Mesendoderm (in vitro differentiated cells): ENCODE results near the gene C6orf15.

ENCODE experiments used
- DNase-seq: peaks from one replicate; pipeline ENCODE4 v3.0.0; 2013
- H2AK5ac ChIP-seq: 2 replicates; pipeline ENCODE4 v1.6.1; 2013; ENCODE audit warnings: low read length, inconsistent platforms
- H2BK120ac ChIP-seq: 2 replicates; pipeline ENCODE4 v1.6.1; 2013; ENCODE audit warnings: low read depth, mild to moderate bottlenecking, low read length, moderate library complexity, mixed read lengths
- H2BK15ac ChIP-seq: replicated peaks from 2 replicates; pipeline ENCODE4 v1.6.1; 2013; ENCODE audit warnings: low read depth, mild to moderate bottlenecking, moderate library complexity
- H2BK5ac ChIP-seq: 2 replicates; pipeline ENCODE4 v1.6.1; 2013; ENCODE audit warnings: low read length, inconsistent platforms
- H3K18ac ChIP-seq: 2 replicates; pipeline ENCODE4 v1.6.1; 2013; ENCODE audit warnings: mild to moderate bottlenecking, low read length, mixed read lengths
- H3K23ac ChIP-seq: one replicate; pipeline ENCODE4 v1.6.1; 2013; ENCODE audit warnings: low read length
- H3K27ac ChIP-seq: 2 replicates; pipeline ENCODE4 v1.5.1; 2013; ENCODE audit warnings: low read depth, mild to moderate bottlenecking, inconsistent platforms, low read length, moderate library complexity
- H3K27me3 ChIP-seq: 2 replicates; pipeline ENCODE4 v1.6.1; 2013; ENCODE audit warnings: low read length, control low read depth, mild to moderate bottlenecking, inconsistent platforms; ENCODE audit not compliant: insufficient read depth, poor library complexity
- H3K36me3 ChIP-seq: 2 replicates; pipeline ENCODE4 v1.6.1; 2013; ENCODE audit warnings: low read length, inconsistent platforms; ENCODE audit not compliant: control insufficient read depth, insufficient read depth
- H3K4ac ChIP-seq: one replicate; pipeline ENCODE4 v1.6.1; 2013; ENCODE audit warnings: low read depth, mild to moderate bottlenecking, low read length, moderate library complexity
- H3K4me1 ChIP-seq: 2 replicates; pipeline ENCODE4 v1.6.1; 2013; ENCODE audit warnings: low read depth, low read length, inconsistent platforms; ENCODE audit not compliant: control insufficient read depth
- H3K4me2 ChIP-seq: 2 replicates; pipeline ENCODE4 v1.6.1; 2013; ENCODE audit warnings: low read length
- H3K4me3 ChIP-seq: 2 replicates; pipeline ENCODE4 v1.5.1; 2013; ENCODE audit warnings: mild to moderate bottlenecking, low read length
- H3K56ac ChIP-seq: one replicate; pipeline ENCODE4 v1.6.1; 2013; ENCODE audit warnings: low read length
- H3K79me1 ChIP-seq: 2 replicates; pipeline ENCODE4 v1.6.1; 2013; ENCODE audit warnings: low read length, inconsistent platforms
- H3K79me2 ChIP-seq: 2 replicates; pipeline ENCODE4 v1.6.1; 2013; ENCODE audit warnings: mild to moderate bottlenecking, low read length; ENCODE audit not compliant: control insufficient read depth, insufficient read depth
- H3K9ac ChIP-seq: 2 replicates; pipeline ENCODE4 v1.6.1; 2013; ENCODE audit warnings: low read length, inconsistent platforms
- H4K5ac ChIP-seq: one replicate; pipeline ENCODE4 v1.6.1; 2013; ENCODE audit warnings: low read length
- H4K8ac ChIP-seq: one replicate; pipeline ENCODE4 v1.6.1; 2013; ENCODE audit warnings: low read depth, mild to moderate bottlenecking, control low read depth, low read length, moderate library complexity
- WGBS: extraction: QIAGEN DNeasy Blood & Tissue Kit; methylation state at CpG from one replicate; pipeline ENCODE4 v1.1.7; 2013; ENCODE audit warnings: low lambda C conversion rate, missing lambda C conversion rate; ENCODE audit not compliant: insufficient coverage; ENCODE audit errors: extremely low coverage; 5-methylcytosine and 5-hydroxymethylcytosine counted together

Gene C6orf15

DNA sequence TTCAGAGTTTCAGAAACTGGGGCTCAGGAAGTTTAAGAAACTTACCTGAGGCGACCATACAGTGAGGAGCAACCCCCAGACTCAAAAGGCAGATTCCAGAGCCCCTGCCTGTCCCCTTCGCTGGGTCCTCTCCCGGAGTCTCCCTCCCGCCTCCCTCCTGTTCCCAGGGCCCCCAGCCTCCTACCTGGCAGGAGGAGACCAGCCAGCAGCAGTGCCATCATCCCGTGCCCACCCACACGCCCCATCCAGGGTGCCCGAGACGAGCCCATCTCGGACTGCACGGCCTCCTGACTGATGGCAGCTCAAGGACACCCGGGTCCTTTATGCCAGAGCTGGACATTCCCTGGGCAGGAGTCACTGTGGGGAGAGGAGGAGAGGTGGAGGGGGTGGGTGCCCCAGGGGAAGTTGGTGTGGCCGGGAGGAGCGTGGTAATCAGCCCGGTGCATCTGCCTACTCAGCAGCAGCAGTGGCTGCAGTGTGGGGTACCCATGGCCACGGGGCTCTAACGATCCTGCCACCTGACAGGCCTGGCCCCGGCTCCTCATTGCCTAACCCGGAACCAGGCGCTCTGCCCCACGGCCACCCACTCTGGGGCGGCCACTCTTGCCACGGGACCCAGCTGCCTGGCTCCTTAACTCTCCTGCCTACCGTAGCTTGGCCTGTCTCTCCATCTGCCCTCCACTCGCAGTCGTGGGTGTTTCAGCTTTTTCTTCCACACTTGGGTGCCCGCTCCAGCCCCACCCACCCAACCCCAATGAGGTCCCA is 8.0 kb upstream of the C6orf15 start, which contains the start of gene CDSN:
Gene CDSN, minus strand, starts transcription at position 296 of the 765 bp plus-strand sequence. Its CDS starts 27 bp downstream, at position 269.
- Histone ChIP-seq H3K9ac (no peak within 1 kb of the TSS), H3K18ac (no peak within 1 kb of the TSS), H3K36me3 (no peaks in the 10 kb centered on the region), H3K4me2 (no peak within 1 kb of the TSS), H2BK15ac (no peak within 1 kb of the TSS), H2AK5ac (no peak within 1 kb of the TSS), H3K4me3 (no peak within 1 kb of the TSS), H3K4me1 (no peaks in the 10 kb centered on the region), H3K79me2 (no peaks in the 10 kb centered on the region), H3K4ac (no peak within 1 kb of the TSS), H2BK5ac (no peak within 1 kb of the TSS), H3K23ac (no peak within 1 kb of the TSS), H2BK120ac (no peak within 1 kb of the TSS), H4K5ac (no peak within 1 kb of the TSS), H3K56ac (no peak within 1 kb of the TSS), H3K27ac (no peak within 1 kb of the TSS), H3K79me1 (no peaks in the 10 kb centered on the region), H3K27me3 (no peaks in the 10 kb centered on the region), H4K8ac (no peak within 1 kb of the TSS)
- no CpG with 5 or more reads among the region's 26 CpGs for WGBS
- DNase-seq = no peak

GRCh38 chr6:31118178-31118577 is 5.8 kb upstream of the C6orf15 start:
- Histone ChIP-seq H3K4me3 (no peak overlapping the region), H4K5ac (no peak overlapping the region), H3K79me2 (no peaks in the 10 kb centered on the region), H3K4me2 (no peak overlapping the region), H3K4ac (no peak overlapping the region), H3K36me3 (no peaks in the 10 kb centered on the region), H3K79me1 (no peaks in the 10 kb centered on the region), H3K4me1 (peaks cover 11% of the 10 kb centered on the region), H3K27ac (no peak overlapping the region), H3K56ac (no peak overlapping the region), H2BK15ac (no peak overlapping the region), H2AK5ac (no peak overlapping the region), H3K27me3 (no peaks in the 10 kb centered on the region), H2BK120ac (no peak overlapping the region), H4K8ac (no peak overlapping the region), H3K23ac (no peak overlapping the region), H3K18ac (no peak overlapping the region), H3K9ac (no peak overlapping the region), H2BK5ac (no peak overlapping the region)
- DNase-seq = no peak
- no CpG with 5 or more reads among the region's 7 CpGs for whole genome bisulfite sequencing

GRCh38 chr6:31116661-31117385 is 4.4 kb upstream of the C6orf15 start:
- Histone ChIP-seq H3K36me3 (no peaks in the 10 kb centered on the region), H2AK5ac (no peak overlapping the region), H3K4me1 (peaks cover 11% of the 10 kb centered on the region), H3K23ac (no peak overlapping the region), H2BK120ac (no peak overlapping the region), H4K5ac (no peak overlapping the region), H4K8ac (no peak overlapping the region), H3K4me3 (no peak overlapping the region), H3K18ac (no peak overlapping the region), H2BK5ac (no peak overlapping the region), H3K27me3 (no peaks in the 10 kb centered on the region), H3K56ac (no peak overlapping the region), H3K79me2 (no peaks in the 10 kb centered on the region), H2BK15ac (no peak overlapping the region), H3K4me2 (no peak overlapping the region), H3K9ac (no peak overlapping the region), H3K79me1 (no peaks in the 10 kb centered on the region), H3K4ac (no peak overlapping the region), H3K27ac (no peak overlapping the region)
- no peak for DNase-seq
- WGBS = no CpG with 5 or more reads among the region's 19 CpGs

- no peak overlapping the region for H3K9ac ChIP-seq
- no peak overlapping the region for H2BK5ac ChIP-seq
- H3K27ac ChIP-seq = no peak overlapping the region
- no CpG with 5 or more reads among the region's 12 CpGs for WGBS
- H3K36me3 ChIP-seq = no peaks in the 10 kb centered on the region
- no peak overlapping the region for H3K4ac ChIP-seq
- no peaks in the 10 kb centered on the region for H3K79me2 ChIP-seq
- no peak overlapping the region for H2BK15ac ChIP-seq
- H2AK5ac ChIP-seq = peak overlapping the region; percentile 31
- H3K56ac ChIP-seq = no peak overlapping the region
- no peak overlapping the region for H3K4me2 ChIP-seq
- no peaks in the 10 kb centered on the region for H3K79me1 ChIP-seq
- no peak overlapping the region for H4K8ac ChIP-seq
- H3K23ac ChIP-seq = no peak overlapping the region
- no peaks in the 10 kb centered on the region for H3K27me3 ChIP-seq
- no peak overlapping the region for H4K5ac ChIP-seq
- H3K4me1 ChIP-seq = peaks cover 11% of the 10 kb centered on the region
- DNase-seq = no peak
- H2BK120ac ChIP-seq = no peak overlapping the region
- H3K4me3 ChIP-seq = no peak overlapping the region
- no peak overlapping the region for H3K18ac ChIP-seq
Measured at GRCh38 chr6:31115941-31116560, 3.7 kb upstream of the C6orf15 start.

GRCh38 chr6:31114970-31115849 is 2.8 kb upstream of the C6orf15 start:
- no CpG with 5 or more reads among the region's 9 CpGs for WGBS
- no peak overlapping the region for H3K4me3 ChIP-seq
- no peaks in the 10 kb centered on the region for H3K79me2 ChIP-seq
- H3K27ac ChIP-seq = no peak overlapping the region
- peak overlapping the region; percentile 85 for H2AK5ac ChIP-seq
- H3K9ac ChIP-seq = peak overlapping the region; percentile 47
- no peak overlapping the region for H3K18ac ChIP-seq
- H2BK120ac ChIP-seq = no peak overlapping the region
- H3K27me3 ChIP-seq = no peaks in the 10 kb centered on the region
- peaks cover 15% of the 10 kb centered on the region for H3K4me1 ChIP-seq
- H4K5ac ChIP-seq = no peak overlapping the region
- no peak overlapping the region for H3K4ac ChIP-seq
- H3K36me3 ChIP-seq = no peaks in the 10 kb centered on the region
- H3K4me2 ChIP-seq = no peak overlapping the region
- H3K56ac ChIP-seq = peak overlapping the region; percentile 60
- H2BK5ac ChIP-seq = peak overlapping the region; percentile 30
- H3K23ac ChIP-seq = no peak overlapping the region
- no peak overlapping the region for H2BK15ac ChIP-seq
- peak; percentile 70 for DNase-seq
- H4K8ac ChIP-seq = no peak overlapping the region
- H3K79me1 ChIP-seq = no peaks in the 10 kb centered on the region
